SK-N-SH (cell line): Measurements from ENCODE around the gene HMOX1. TPM values are rescaled to one million over a fixed set of nuclear protein-coding genes. Genes with fewer than 3 reads are reported as not detected.

ENCODE experiments used
- CTCF ChIA-PET: fragments of 300-600, 350-600 bp; formaldehyde crosslinking; extraction: SDS; loops from one replicate; lab custom pipeline; 2021; lab: Yijun Ruan, JAX
- POLR2A ChIA-PET: fragments of 350-600 bp; sonication (Branson Sonifier 250); formaldehyde crosslinking; extraction: SDS; loops from one replicate; lab custom pipeline; 2020; ENCODE audit warnings: antibody characterized with exemption, inconsistent platforms; lab: Yijun Ruan, JAX
- DNase-seq: peaks from one replicate; pipeline ENCODE4 v3.0.0; 2012
- H2AFZ ChIP-seq: fragments of 200-600 bp; sonication (generic); 2 replicates; pipeline ENCODE4 v1.8.1; 2016; ENCODE audit warnings: antibody characterized with exemption, mild to moderate bottlenecking, low read depth
- H3F3A ChIP-seq: fragments of 200-600 bp; sonication (generic); replicated peaks from 2 replicates; pipeline ENCODE3; 2016; ENCODE audit warnings: antibody characterized with exemption, mild to moderate bottlenecking; ENCODE audit not compliant: insufficient read depth
- H3K27ac ChIP-seq, 2 experiments: fragments of 200-500 bp in 1 of 2; fragments of 200-600 bp in 1 of 2; sonication (Bioruptor generic) in 1 of 2; sonication (generic), shearing (Covaris generic) in 1 of 2; 2 replicates each; pipeline versions ENCODE4 v1.5.1 to v1.6.1; 2014 to 2016; ENCODE audit warnings: low read depth in 2 of 2, inconsistent platforms in 1 of 2, low read length in 1 of 2, mild to moderate bottlenecking in 1 of 2, mixed read lengths in 1 of 2
- H3K27me3 ChIP-seq: fragments of 200-600 bp; sonication (generic), shearing (Covaris generic); 2 replicates; pipeline ENCODE4 v1.6.1; 2016; ENCODE audit warnings: mixed run types; ENCODE audit not compliant: insufficient read depth
- H3K36me3 ChIP-seq, 2 experiments: fragments of 200-500 bp in 1 of 2; fragments of 200-600 bp in 1 of 2; sonication (Bioruptor generic) in 1 of 2; sonication (generic) in 1 of 2; replicated peaks in 1 of 2; 2 replicates each; pipeline versions ENCODE3 to v1.5.1; 2014 to 2016; ENCODE audit warnings: low read length in 1 of 2, mild to moderate bottlenecking in 1 of 2; ENCODE audit not compliant: insufficient read depth in 2 of 2, control insufficient read depth in 1 of 2
- H3K4me1 ChIP-seq, 2 experiments: fragments of 200-500 bp in 1 of 2; fragments of 200-600 bp in 1 of 2; sonication (Bioruptor generic) in 1 of 2; sonication (generic), shearing (Covaris generic) in 1 of 2; 2 replicates each; pipeline versions ENCODE4 v1.5.1 to v1.6.1; 2014 to 2016; ENCODE audit warnings: low read depth in 1 of 2, low read length in 1 of 2, mixed run types in 1 of 2; ENCODE audit not compliant: insufficient read depth in 2 of 2, control insufficient read depth in 1 of 2
- H3K4me2 ChIP-seq: fragments of 200-600 bp; sonication (generic), shearing (Covaris generic); 2 replicates; pipeline ENCODE4 v1.6.1; 2017; ENCODE audit warnings: mixed run types
- H3K4me3 ChIP-seq, 2 experiments: fragments of 200-500 bp in 1 of 2; fragments of 200-600 bp in 1 of 2; sonication (Bioruptor generic) in 1 of 2; sonication (generic), shearing (Covaris generic) in 1 of 2; 2 replicates each; pipeline versions ENCODE4 v1.5.1 to v1.8.1; 2014 to 2016; ENCODE audit warnings: low read depth in 2 of 2, inconsistent platforms in 1 of 2, low read length in 1 of 2, mild to moderate bottlenecking in 1 of 2, mixed read lengths in 1 of 2, moderate library complexity in 1 of 2
- H3K79me2 ChIP-seq: fragments of 200-600 bp; sonication (generic); 2 replicates; pipeline ENCODE4 v1.8.1; 2017; ENCODE audit warnings: mild to moderate bottlenecking; ENCODE audit not compliant: insufficient read depth
- H3K9ac ChIP-seq: fragments of 200-600 bp; sonication (generic); 2 replicates; pipeline ENCODE4 v1.6.1; 2017; ENCODE audit warnings: mixed run types
- H3K9me2 ChIP-seq: fragments of 200-600 bp; sonication (generic); 2 replicates; pipeline ENCODE4 v1.6.1; 2017; ENCODE audit warnings: mixed run types
- H3K9me3 ChIP-seq: fragments of 200-600 bp; sonication (generic); 2 replicates; pipeline ENCODE4 v1.6.1; 2017; ENCODE audit warnings: mixed run types, mild to moderate bottlenecking, moderate library complexity
- H4K20me1 ChIP-seq: fragments of 200-600 bp; sonication (generic); 2 replicates; pipeline ENCODE4 v1.6.1; 2017; ENCODE audit warnings: mild to moderate bottlenecking, mixed run types; ENCODE audit not compliant: insufficient read depth
- CHD2 ChIP-seq: fragments of 150-350 bp; IDR thresholded peaks from 2 replicates; pipeline ENCODE4 v1.6.1; 2018; ENCODE audit warnings: low read length; ENCODE audit not compliant: partially characterized antibody
- CTCF ChIP-seq: fragments of 200-600 bp; sonication (generic); IDR thresholded peaks from 2 replicates; pipeline ENCODE4 v1.6.1; 2017; ENCODE audit warnings: antibody characterized with exemption, mild to moderate bottlenecking, moderate library complexity
- EZH2phosphoT487 ChIP-seq: fragments of 200-600 bp; sonication (generic); IDR thresholded peaks from 2 replicates; pipeline ENCODE4 v1.6.1; 2017; ENCODE audit warnings: low read depth, mixed run types, mild to moderate bottlenecking, antibody characterized with exemption, moderate library complexity, borderline replicate concordance
- FOSL2 ChIP-seq: IDR thresholded peaks from 2 replicates; pipeline ENCODE4 v1.4.0; 2012; ENCODE audit warnings: low read depth, mild to moderate bottlenecking, moderate library complexity, borderline replicate concordance
- FOXM1 ChIP-seq: IDR thresholded peaks from 2 replicates; pipeline ENCODE4 v1.4.0; 2012; ENCODE audit warnings: low read depth, mild to moderate bottlenecking
- GABPA ChIP-seq: IDR thresholded peaks from 2 replicates; pipeline ENCODE4 v1.4.0; 2012; ENCODE audit warnings: low read depth, mild to moderate bottlenecking
- GATA2 ChIP-seq: sonication (generic); formaldehyde crosslinking; IDR thresholded peaks from 2 replicates; pipeline ENCODE4 v1.5.0; 2020; ENCODE audit warnings: mild to moderate bottlenecking, missing genetic modification reagents
- IRF3 ChIP-seq: fragments of 150-350 bp; IDR thresholded peaks from 2 replicates; pipeline ENCODE4 v1.6.1; 2016; ENCODE audit warnings: mild to moderate bottlenecking, low read depth, low read length
- JUND ChIP-seq: IDR thresholded peaks from 2 replicates; pipeline ENCODE4 v1.4.0; 2012
- MAX ChIP-seq: IDR thresholded peaks from 2 replicates; pipeline ENCODE4 v1.4.0; 2012; ENCODE audit warnings: low read depth
- MEF2A ChIP-seq: IDR thresholded peaks from 2 replicates; pipeline ENCODE4 v1.4.0; 2012; ENCODE audit warnings: low read depth, borderline replicate concordance
- MXI1 ChIP-seq: IDR thresholded peaks from 2 replicates; pipeline ENCODE4 v1.6.1; 2012; ENCODE audit warnings: mild to moderate bottlenecking, low read depth, low read length, improper control_type of control experiment
- REST ChIP-seq: IDR thresholded peaks from 2 replicates; pipeline ENCODE4 v1.6.1; 2012; ENCODE audit warnings: mild to moderate bottlenecking, low read depth, low read length, moderate library complexity
- SIN3A ChIP-seq: IDR thresholded peaks from 2 replicates; pipeline ENCODE4 v1.6.1; 2012; ENCODE audit warnings: low read depth, mild to moderate bottlenecking, low read length, moderate library complexity, borderline replicate concordance
- SMC3 ChIP-seq: IDR thresholded peaks from 2 replicates; pipeline ENCODE4 v1.6.1; 2012; ENCODE audit warnings: low read depth, low read length, improper control_type of control experiment
- TEAD4 ChIP-seq: IDR thresholded peaks from 2 replicates; pipeline ENCODE4 v1.4.0; 2012; ENCODE audit warnings: mild to moderate bottlenecking, borderline replicate concordance; ENCODE audit not compliant: insufficient read depth
- ZBTB33 ChIP-seq: IDR thresholded peaks from 2 replicates; pipeline ENCODE4 v1.4.0; 2012; ENCODE audit warnings: low read depth, borderline replicate concordance
- WGBS: methylation state at CpG from one replicate; pipeline ENCODE4 v1.1.6; 2017; ENCODE audit warnings: low lambda C conversion rate; 5-methylcytosine and 5-hydroxymethylcytosine counted together
- polyA plus RNA-seq, 3 experiments: library from polyadenylated mRNA; depleted of rRNA; stranded (reverse); fragments of >200 nt; gene quantifications; 2 replicates each; pipeline ENCODE4 v1.2.3, GENCODE V29; 2012

HMOX1 gene
- polyA plus RNA-seq, 1 of the 3 experiments (the other 2 are of a cell fraction): 13.7 TPM

- peaks cover 0 to 5% of the 10 kb centered on the region in 2 experiments; a peak in 1 of 4 replicates for H3K4me1 ChIP-seq
- H3K9me2 ChIP-seq: no peaks in the 10 kb centered on the region
- H2AFZ ChIP-seq: no peak overlapping the region
- H3F3A ChIP-seq: no peaks in the 10 kb centered on the region
- H4K20me1 ChIP-seq: no peaks in the 10 kb centered on the region
- TF ChIP-seq FOXM1: no peak
- TF ChIP-seq EZH2phosphoT487: no peak
- no peak for TF ChIP-seq SIN3A
- TF ChIP-seq IRF3: no peak
- no peak for TF ChIP-seq CHD2
- TF ChIP-seq FOSL2: no peak
- TF ChIP-seq MEF2A: no peak
- no peak for TF ChIP-seq SMC3
- no peak for TF ChIP-seq MXI1
- TF ChIP-seq GABPA: no peak
- no peak for TF ChIP-seq JUND
- TF ChIP-seq MAX: no peak
- TF ChIP-seq ZBTB33: no peak
- no peak for TF ChIP-seq TEAD4
- TF ChIP-seq CTCF: no peak
- no peak for TF ChIP-seq GATA2
- TF ChIP-seq REST: no peak
- TF ChIP-seq, all 33 proteins: peak for 0
- no peak overlapping the region for H3K4me2 ChIP-seq
- CTCF ChIA-PET: interaction anchor here (0.6 to 1.4 kb wide), 3 partner anchors 9 to 195 kb away, joined by 3 to 4 read pairs (median 3); no protein-coding TSS in a partner anchor
- no peaks in the 10 kb centered on the region for H3K36me3 ChIP-seq
- H3K4me3 ChIP-seq: no peak overlapping the region
- no peaks in the 10 kb centered on the region for H3K79me2 ChIP-seq
- H3K9me3 ChIP-seq: no peaks in the 10 kb centered on the region
- no peak for DNase-seq
- WGBS: 94% methylated on average over 19 of the region's 19 CpGs
- no peak overlapping the region for H3K9ac ChIP-seq
- H3K27me3 ChIP-seq: no peaks in the 10 kb centered on the region
- POLR2A ChIA-PET: no interaction called here
- no peak overlapping the region for H3K27ac ChIP-seq
Measured at GRCh38 chr22:35341090-35341874, 39.6 kb upstream of the HMOX1 start.
